NCI-H2107 treated with DMSO at 0.1 percent for 48 hours (cell line): Measurements from ENCODE around the gene PTPRD.
A peak's percentile ranks its signal among the peaks of the same experiment; 100 is the strongest.
"Not testable (repeated sequence)": the region's sequence is repeated elsewhere in the genome, so short reads cannot be mapped to it uniquely, and the experiment has no call there.

Experiments
- DNase-seq: peaks from one replicate; lab custom pipeline; 2025; ENCODE audit not compliant: unreplicated experiment; lab: John Stamatoyannopoulos, UW

PTPRD gene

GRCh38 chr9:8713149-8713810, 1899.5 kb downstream of the PTPRD start:
- DNase-seq: no peak

DNA sequence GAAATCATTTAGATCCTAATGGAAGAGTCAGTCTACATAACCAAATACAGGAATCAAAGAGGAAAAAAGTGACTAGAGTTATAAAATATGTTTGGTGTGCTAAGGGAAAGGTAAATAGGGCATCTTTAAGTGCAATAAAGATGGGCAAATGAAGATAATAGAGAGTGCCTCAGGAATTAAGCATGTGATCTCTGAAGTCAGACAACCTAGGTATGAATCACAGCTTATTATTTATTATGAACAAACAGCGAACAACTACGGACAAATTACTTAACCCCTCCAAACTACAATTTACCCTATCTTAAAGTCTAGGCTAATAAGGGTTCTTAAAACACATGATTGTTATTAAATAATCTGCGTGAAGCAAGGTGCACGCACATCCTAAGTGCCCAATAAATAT, 1903.1 kb downstream of the PTPRD start:
- DNase-seq: no peak

DNA sequence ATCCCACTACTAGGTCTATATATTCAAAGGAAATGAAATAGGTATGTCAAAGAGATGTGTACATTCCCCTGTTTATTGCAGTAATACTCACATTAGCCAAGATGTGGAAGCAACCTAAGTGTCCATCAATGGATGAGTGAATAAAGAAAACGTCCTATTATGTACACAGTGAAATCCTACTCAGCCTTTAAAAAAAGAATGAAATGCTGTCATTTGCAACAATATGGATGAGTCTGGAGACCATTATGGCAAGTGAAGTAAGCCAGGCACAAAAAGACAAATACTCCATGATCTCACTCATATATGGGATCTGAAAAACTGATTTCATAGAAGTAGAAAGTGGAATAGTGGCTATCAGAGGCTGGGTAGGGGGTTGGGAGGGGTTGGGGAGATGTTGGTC, 1904.1 kb downstream of the PTPRD start:
- no peak for DNase-seq

DNA sequence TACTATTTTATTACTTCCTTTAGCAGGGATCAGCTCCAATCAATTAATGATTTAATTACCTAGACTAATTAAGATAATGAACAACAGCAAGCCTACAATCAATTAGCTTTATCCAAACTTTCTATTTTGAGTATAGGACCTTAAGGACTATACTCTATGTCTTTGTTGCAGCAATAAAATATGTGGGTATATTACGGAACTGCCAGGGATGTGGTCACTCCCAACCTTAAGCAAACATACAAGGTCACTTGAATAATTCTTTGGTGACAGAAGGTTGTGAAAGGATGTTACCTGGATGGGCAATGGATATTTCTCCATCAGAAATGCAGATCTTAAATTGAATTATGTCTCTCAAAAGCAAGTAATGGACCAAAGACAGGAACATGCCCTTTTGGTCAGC, 1905.8 kb downstream of the PTPRD start:
- no peak for DNase-seq

- DNase-seq: no peak
Measured at GRCh38 chr9:8706531-8706930, 1906.3 kb downstream of the PTPRD start.

DNA sequence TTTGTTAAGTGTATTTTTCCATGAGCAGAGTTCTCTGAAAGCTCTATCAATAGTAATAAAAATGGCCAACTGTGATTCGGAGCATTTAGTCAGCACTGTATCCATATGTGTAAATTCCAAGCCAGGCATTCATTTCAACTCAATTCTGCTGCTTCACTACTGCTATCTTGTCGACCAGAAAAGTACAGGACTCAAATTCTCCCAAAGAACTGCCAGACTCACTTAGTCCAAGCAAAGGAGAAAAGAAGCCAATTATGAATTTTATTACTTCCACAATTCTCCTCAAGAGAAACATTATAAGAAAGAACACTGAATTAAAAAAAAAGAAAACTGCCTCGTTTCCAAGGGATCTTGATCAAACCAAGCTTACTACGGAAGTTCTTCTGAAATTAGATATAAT, 1906.9 kb downstream of the PTPRD start:
- DNase-seq: no peak

DNA sequence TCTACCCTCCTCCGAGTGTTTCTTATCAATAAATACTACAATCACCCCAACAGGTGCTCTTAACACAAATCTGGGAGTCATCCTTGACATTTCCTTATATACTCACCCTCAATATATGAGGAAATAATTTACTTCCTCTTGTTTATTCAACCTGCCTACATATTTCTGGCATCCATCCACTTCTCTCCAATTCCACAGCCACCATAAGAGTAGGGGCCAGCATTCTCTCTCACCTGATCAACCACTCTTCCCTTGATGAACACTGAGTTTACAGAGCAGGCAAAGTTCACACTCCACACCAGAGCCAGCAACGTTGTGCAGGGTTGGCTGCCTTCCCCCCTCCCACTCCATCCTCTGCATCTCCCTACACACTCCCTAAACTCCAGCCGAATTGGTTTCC, 1908.9 kb downstream of the PTPRD start:
- DNase-seq: no peak

GRCh38 chr9:8701904-8702303, 1910.9 kb downstream of the PTPRD start:
- DNase-seq: no peak

- not testable (repeated sequence) for DNase-seq
Measured at GRCh38 chr9:8697565-8697964, 1915.2 kb downstream of the PTPRD start.

GRCh38 chr9:8696516-8696915, 1916.3 kb downstream of the PTPRD start:
- DNase-seq: no peak

DNA sequence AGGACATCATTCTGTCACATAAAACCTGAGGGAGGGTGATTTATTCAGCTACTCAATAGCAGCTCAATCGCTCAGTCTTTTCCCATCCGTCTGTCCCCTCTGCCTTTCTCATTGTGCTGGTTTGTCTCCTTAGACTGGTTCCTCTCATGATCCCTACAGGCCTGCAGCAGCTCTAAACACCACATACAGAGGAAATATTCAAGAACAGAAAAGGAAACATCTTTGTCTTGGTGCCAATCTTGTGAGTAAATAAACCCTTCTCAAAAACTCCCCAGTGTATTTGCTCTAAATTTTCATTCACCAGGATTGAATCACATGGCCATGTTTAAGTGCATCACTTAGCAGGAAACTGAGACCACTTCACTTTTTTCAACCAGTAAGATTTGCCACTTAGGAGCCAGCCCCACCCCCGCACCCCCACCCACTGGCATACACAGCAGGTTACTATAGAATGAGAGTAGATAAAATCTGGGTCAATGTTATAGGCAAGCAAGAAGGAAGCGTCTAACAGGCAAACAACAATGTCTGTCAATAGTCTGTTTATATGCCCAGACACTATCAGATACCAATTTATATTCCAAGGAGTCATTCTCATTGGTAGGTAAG, 1917.7 kb downstream of the PTPRD start:
- DNase-seq: peak; percentile 91

GRCh38 chr9:8693464-8693863, 1919.3 kb downstream of the PTPRD start:
- no peak for DNase-seq

DNA sequence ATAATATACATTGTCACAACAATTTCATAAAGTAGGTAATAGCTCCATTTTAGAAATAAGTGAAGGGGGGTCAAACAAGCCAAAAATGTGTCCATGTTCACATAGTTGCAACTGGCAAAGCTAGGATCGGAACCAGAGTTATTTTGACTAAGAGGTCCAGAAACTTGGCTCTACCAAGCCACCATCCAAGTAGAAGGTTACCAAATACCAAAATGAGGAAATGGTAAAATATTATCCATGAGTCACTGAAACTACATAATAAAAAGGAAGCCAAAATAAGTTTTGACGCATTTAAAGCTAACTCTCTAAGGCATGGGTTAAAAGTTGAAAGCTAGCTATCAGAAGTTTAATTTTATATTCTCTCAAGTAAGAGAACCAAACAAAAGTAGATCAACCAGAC, 1926.3 kb downstream of the PTPRD start:
- DNase-seq: no peak

DNA sequence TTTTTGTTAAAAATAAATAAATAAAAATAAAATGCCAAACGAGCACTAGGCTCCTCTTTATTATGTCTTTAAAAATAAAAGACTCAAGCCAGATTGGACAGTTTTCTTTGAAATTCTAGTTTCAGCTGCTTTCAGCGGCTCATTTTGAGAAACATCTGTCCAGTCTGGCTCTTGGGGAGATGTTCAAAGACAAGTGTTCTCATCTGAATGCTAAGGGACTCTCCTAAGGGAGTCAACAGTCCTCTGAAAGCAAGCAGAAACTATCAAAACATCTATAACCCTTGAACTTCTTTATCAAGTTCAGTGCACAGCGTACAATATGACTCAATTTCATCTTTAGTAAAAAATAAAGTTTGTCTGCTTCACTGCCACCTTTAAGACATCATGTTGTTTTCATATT, 1927.0 kb downstream of the PTPRD start:
- no peak for DNase-seq

DNA sequence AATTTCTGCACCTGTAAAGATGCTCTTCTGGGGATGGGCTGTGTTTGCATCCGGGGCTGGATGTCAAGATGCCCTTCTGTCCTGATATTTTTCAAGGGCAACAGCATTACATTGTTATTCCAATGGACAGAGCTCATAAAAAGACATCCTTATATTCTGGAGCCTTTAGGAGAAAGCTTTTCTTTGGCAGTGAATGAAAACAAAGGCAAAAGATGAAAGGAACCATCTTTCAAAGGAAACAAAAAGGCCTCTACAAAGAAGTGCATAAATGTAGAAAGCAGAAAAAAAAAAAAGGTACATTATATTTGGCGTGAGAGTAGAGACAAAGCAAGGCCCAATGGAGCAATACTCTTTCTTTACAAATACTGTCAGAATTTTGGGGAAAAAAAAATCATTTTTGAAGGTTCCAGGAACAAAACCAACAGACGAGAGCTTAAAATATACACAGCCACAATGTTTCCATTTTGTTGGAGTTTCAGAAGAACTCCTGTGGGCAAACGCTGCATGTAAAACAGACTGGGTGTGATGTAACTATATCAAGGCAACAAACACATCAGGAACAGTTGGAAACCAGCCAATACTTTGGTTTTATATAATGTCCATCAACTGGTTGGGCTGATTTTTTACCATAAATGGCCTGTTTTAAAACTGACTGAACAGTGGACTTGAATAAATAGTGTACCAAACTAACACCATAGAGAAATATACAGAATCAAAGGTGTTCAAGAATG, 1927.7 kb downstream of the PTPRD start:
- no peak for DNase-seq

DNA sequence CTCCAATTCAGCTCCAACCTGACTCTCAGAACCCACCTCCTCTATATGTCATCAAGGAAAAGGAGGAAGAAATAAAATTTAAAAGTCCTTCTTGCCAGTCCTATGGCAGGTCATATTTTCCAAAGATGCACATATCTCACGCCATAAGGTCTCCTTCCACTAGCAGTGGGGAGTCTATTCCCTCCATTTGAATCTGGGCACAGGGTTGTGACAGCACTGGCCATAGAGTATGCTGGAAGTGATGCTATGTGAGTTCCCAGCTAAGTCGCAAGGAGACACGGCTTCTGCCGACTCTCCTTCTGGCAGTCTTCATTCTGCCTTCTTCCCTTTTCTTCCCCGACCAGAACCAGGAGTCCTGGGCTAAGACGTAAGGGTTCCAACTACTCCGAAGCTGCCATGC, 1929.3 kb downstream of the PTPRD start:
- DNase-seq: no peak

GRCh38 chr9:8680658-8681057, 1932.1 kb downstream of the PTPRD start:
- no peak for DNase-seq

- DNase-seq: peak; percentile 34
Measured at GRCh38 chr9:8680157-8680556, 1932.6 kb downstream of the PTPRD start.

GRCh38 chr9:8679371-8679822, 1933.4 kb downstream of the PTPRD start:
- no peak for DNase-seq

- DNase-seq: no peak
Measured at GRCh38 chr9:8677741-8678140, 1935.1 kb downstream of the PTPRD start.

- no peak for DNase-seq
Measured at GRCh38 chr9:8674536-8674935, 1938.3 kb downstream of the PTPRD start.

GRCh38 chr9:8673830-8674229, 1939.0 kb downstream of the PTPRD start:
- no peak for DNase-seq
